ENCODE measurements around the gene PDYN. TPM values are rescaled to one million over a fixed set of nuclear protein-coding genes. Genes with fewer than 3 reads are reported as not detected.

Gene PDYN
- total RNA-seq, 3 donors from 2014 or later, result not detected

DNA sequence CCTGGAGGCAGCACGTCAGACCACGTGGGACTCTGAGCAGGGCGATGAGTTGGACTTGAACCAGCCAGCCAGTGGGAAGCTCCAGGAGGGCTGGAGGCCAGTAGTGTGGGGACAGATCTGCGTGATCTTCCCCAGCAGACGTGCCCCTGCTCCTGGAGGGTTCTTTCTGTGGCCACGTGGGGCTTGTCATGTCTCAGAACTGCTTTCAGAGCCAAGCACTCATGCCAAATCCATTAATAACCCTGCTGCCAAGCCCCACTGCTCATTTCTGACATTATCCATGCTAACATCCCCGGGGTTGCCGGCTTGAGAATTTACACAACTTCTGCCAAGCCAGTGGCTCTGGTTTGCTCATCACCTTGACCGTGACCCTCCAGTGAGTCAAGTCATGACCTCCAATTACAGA, 60.4 kb downstream of the PDYN start:
- Histone ChIP-seq H3K9me3 (no peaks in the 10 kb centered on the region), H3K4me1 (ENCODE audit: low read depth) (no peaks in the 10 kb centered on the region), H3K36me3 (ENCODE audit: low read depth) (no peaks in the 10 kb centered on the region), H3K4me3 (no peak overlapping the region)
- peak in 1 of 3 donors; percentile 63 for DNase-seq
- ATAC-seq, result no peak
- TF ChIP-seq, protein P1, sequence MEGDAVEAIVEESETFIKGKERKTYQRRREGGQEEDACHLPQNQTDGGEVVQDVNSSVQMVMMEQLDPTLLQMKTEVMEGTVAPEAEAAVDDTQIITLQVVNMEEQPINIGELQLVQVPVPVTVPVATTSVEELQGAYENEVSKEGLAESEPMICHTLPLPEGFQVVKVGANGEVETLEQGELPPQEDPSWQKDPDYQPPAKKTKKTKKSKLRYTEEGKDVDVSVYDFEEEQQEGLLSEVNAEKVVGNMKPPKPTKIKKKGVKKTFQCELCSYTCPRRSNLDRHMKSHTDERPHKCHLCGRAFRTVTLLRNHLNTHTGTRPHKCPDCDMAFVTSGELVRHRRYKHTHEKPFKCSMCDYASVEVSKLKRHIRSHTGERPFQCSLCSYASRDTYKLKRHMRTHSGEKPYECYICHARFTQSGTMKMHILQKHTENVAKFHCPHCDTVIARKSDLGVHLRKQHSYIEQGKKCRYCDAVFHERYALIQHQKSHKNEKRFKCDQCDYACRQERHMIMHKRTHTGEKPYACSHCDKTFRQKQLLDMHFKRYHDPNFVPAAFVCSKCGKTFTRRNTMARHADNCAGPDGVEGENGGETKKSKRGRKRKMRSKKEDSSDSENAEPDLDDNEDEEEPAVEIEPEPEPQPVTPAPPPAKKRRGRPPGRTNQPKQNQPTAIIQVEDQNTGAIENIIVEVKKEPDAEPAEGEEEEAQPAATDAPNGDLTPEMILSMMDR (IDR thresholded peaks at IDR 0.05), result no peak
- intact Hi-C loops (cut with DNase I, micrococcal nuclease), result no loop called here

- DNase-seq (no peak), ATAC-seq (no peak)
- intact Hi-C loops (cut with DNase I, micrococcal nuclease), result no loop called here
- TF ChIP-seq, protein P1 (IDR thresholded peaks at IDR 0.05), result no peak
- Histone ChIP-seq H3K36me3 (ENCODE audit: low read depth) (no peaks in the 10 kb centered on the region), H3K4me1 (ENCODE audit: low read depth) (no peaks in the 10 kb centered on the region), H3K9me3 (no peaks in the 10 kb centered on the region), H3K4me3 (no peak overlapping the region)
Observed at GRCh38 chr20:1932971-1933370, 60.9 kb downstream of the PDYN start.

DNA sequence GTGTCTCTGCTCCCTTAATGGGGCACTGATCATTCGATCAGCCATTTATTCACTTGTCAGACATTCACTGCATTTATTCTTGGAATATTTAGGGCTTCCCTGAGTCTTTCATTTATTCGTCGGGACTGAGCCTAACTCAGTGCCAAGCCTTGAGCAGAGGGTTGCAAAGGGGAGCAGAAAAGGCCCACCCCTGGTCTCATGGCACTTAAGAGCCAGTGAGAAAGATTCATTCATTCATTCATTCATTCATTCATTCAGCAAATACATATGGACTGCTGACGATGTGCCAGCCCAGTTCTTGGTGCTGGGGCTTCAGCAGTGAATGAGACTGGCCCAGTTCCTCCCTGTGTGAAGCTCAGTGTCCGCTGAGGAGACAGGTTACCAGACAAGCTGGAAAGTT, 62.0 kb downstream of the PDYN start:
- Histone ChIP-seq H3K9me3 (no peaks in the 10 kb centered on the region), H3K4me3 (no peak overlapping the region), H3K36me3 (ENCODE audit: low read depth) (no peaks in the 10 kb centered on the region), H3K4me1 (ENCODE audit: low read depth) (no peaks in the 10 kb centered on the region)
- TF ChIP-seq, protein P1 (IDR thresholded peaks at IDR 0.05), result no peak
- ATAC-seq (no peak), DNase-seq (no peak)
- intact Hi-C loops (cut with DNase I, micrococcal nuclease), result no loop called here

- Histone ChIP-seq H3K4me3 (no peak overlapping the region), H3K4me1 (ENCODE audit: low read depth) (no peaks in the 10 kb centered on the region), H3K36me3 (ENCODE audit: low read depth) (no peaks in the 10 kb centered on the region), H3K9me3 (no peaks in the 10 kb centered on the region)
- DNase-seq (no peak), ATAC-seq (no peak)
- intact Hi-C loops (cut with DNase I, micrococcal nuclease), result no loop called here
- TF ChIP-seq, protein P1 (IDR thresholded peaks at IDR 0.05), result no peak
Observed at GRCh38 chr20:1930165-1930564, 63.7 kb downstream of the PDYN start.

DNA sequence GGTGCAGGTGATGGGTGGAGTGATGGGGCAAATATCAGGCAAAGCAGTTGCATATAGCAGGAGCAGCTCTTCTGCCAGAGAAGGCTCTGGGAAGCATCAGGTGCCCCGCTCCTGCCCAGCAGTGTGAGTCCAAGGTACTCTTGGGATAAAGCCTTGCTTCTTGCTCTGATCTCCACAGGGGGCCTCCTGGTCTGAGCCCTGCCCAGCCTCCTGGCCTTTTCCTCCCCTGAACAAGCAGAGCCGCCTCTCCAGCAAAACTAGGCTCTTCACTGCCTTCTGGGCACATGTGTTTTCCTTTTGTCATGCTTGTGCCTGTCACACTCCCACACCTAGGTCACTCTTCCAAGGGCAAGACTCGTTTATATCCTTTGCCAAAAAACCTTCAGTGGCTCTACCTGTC, 64.4 kb downstream of the PDYN start:
- TF ChIP-seq, protein P1 (IDR thresholded peaks at IDR 0.05), result no peak
- H3K4me1 ChIP-seq (ENCODE audit: low read depth), result no peaks in the 10 kb centered on the region
- DNase-seq (peak in 1 of 3 donors; percentile 5), ATAC-seq (no peak)
- no peaks in the 10 kb centered on the region for H3K9me3 ChIP-seq
- H3K4me3 ChIP-seq, result no peak overlapping the region
- intact Hi-C loops (cut with DNase I, micrococcal nuclease), result no loop called here
- H3K36me3 ChIP-seq (ENCODE audit: low read depth), result no peaks in the 10 kb centered on the region

- intact Hi-C loops (cut with DNase I, micrococcal nuclease), result no loop called here
- DNase-seq (no peak), ATAC-seq (no peak)
- Histone ChIP-seq H3K4me3 (no peak overlapping the region), H3K9me3 (no peaks in the 10 kb centered on the region), H3K36me3 (ENCODE audit: low read depth) (no peaks in the 10 kb centered on the region), H3K4me1 (ENCODE audit: low read depth) (no peaks in the 10 kb centered on the region)
- TF ChIP-seq, protein P1 (IDR thresholded peaks at IDR 0.05), result no peak
Observed at GRCh38 chr20:1928782-1929181, 65.1 kb downstream of the PDYN start.

Measured in mucosa of descending colon (tissue), 3 donors.